NT2/D1 (cell line): ENCODE data around the gene GOPC.
"Not testable (repeated sequence)": the region's sequence is repeated elsewhere in the genome, so short reads cannot be mapped to it uniquely, and the experiment has no call there.

Experiments
- DNase-seq: peaks from one replicate; pipeline ENCODE4 v3.0.0-alpha.2; 2011; ENCODE audit warnings: low read depth, low spot score
- H3K27me3 ChIP-seq: 2 replicates; pipeline ENCODE4 v1.6.0; 2011; ENCODE audit warnings: mild to moderate bottlenecking; ENCODE audit not compliant: insufficient read length, insufficient read depth
- H3K36me3 ChIP-seq: 2 replicates; pipeline ENCODE4 v1.6.1; 2011; ENCODE audit warnings: mild to moderate bottlenecking, low read length, mixed read lengths; ENCODE audit not compliant: insufficient read depth, insufficient read length
- H3K4me1 ChIP-seq: 2 replicates; pipeline ENCODE4 v1.5.1; 2011; ENCODE audit not compliant: insufficient read depth, insufficient read length
- H3K4me3 ChIP-seq: 2 replicates; pipeline ENCODE4 v1.5.1; 2011; ENCODE audit warnings: low read depth; ENCODE audit not compliant: insufficient read length
- H3K9ac ChIP-seq: 2 replicates; pipeline ENCODE4 v1.6.0; 2011; ENCODE audit warnings: low read depth; ENCODE audit not compliant: insufficient read length
- H3K9me3 ChIP-seq: 2 replicates; pipeline ENCODE4 v1.5.1; 2011; ENCODE audit warnings: mild to moderate bottlenecking, low read length; ENCODE audit not compliant: insufficient read depth
- SUZ12 ChIP-seq: IDR thresholded peaks from 2 replicates; pipeline ENCODE4 v1.6.1; 2011; ENCODE audit not compliant: insufficient read length, insufficient read depth; ENCODE audit errors: extremely low read depth
- YY1 ChIP-seq: IDR thresholded peaks from 2 replicates; pipeline ENCODE4 v1.6.1; 2011; ENCODE audit not compliant: insufficient read length, insufficient read depth
- ZNF274 ChIP-seq: IDR thresholded peaks from 2 replicates; pipeline ENCODE4 v1.6.1; 2011; ENCODE audit warnings: mild to moderate bottlenecking, low read depth, low read length

Gene GOPC

GRCh38 chr6:117602151-117602898 lies at the start of gene GOPC:
GOPC (minus strand) TSS chr6:117602511; CDS start chr6:117602288, 223 bp downstream.
- DNase-seq, result peak; percentile 89
- TF ChIP-seq ZNF274 (no peak), YY1 (peak; percentile 89), SUZ12 (no peak)
- H3K27me3 ChIP-seq, result no peaks in the 10 kb centered on the region

DNA sequence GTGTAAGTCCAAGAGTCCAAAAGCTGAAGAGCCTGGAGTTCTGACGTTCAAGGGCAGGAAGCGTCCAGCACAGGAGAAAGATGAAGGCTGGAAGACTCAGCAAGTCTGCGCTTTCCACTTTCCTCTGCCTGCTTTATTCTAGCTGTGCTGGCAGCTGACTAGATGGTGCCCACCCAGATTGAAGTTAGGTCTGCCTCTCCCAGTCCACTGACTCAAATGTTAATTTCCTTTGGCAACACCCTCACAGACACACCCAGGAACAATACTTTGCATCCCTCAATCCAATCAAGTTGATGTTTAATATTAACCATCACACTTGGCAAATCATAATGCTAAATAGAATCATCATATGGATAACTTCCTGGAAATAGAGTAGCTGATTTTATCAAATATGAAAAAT lies 49.7 kb upstream of the GOPC start:
- not testable (repeated sequence) for H3K27me3 ChIP-seq, H3K36me3 ChIP-seq, H3K9ac ChIP-seq, H3K9me3 ChIP-seq, H3K4me1 ChIP-seq, DNase-seq, H3K4me3 ChIP-seq

More at GRCh38 chr6:117602151-117602898, at the start of gene GOPC:
- no peaks in the 10 kb centered on the region; the same call in none of the 2 replicates for H3K9me3 ChIP-seq
- peak within 1 kb of the TSS; percentile 95 for H3K4me3 ChIP-seq
- H3K4me1 ChIP-seq, result no peaks in the 10 kb centered on the region
- peak within 1 kb of the TSS; percentile 96 for H3K9ac ChIP-seq
- peaks cover 21% of the 10 kb centered on the region for H3K36me3 ChIP-seq

DNA sequence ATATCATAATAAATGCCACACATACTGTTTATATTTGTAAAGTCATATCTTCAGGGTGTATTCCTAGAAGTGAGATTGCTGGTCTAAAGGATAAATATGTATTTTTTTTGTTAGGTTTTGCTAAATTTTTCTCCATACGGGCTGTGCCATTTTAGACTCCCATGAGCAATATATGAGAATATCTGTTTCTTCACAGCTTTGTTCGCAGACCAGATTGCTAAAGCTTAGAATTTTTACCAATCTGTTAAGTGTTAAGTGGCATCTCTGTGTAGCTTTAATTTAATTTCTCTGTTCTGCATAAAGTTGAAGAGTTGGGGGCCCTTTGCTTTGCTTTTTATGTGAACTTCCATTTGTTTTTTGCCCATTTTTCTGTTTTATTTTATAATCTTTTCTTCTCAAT lies 40.7 kb upstream of the GOPC start:
- no peaks in the 10 kb centered on the region for H3K4me1 ChIP-seq
- no peaks in the 10 kb centered on the region for H3K27me3 ChIP-seq
- no peak overlapping the region for H3K9ac ChIP-seq
- no peak for DNase-seq
- no peak overlapping the region for H3K4me3 ChIP-seq
- H3K36me3 ChIP-seq, result peaks cover 5% of the 10 kb centered on the region
- TF ChIP-seq SUZ12 (no peak), YY1 (no peak), ZNF274 (no peak)
- H3K9me3 ChIP-seq, result no peaks in the 10 kb centered on the region

DNA sequence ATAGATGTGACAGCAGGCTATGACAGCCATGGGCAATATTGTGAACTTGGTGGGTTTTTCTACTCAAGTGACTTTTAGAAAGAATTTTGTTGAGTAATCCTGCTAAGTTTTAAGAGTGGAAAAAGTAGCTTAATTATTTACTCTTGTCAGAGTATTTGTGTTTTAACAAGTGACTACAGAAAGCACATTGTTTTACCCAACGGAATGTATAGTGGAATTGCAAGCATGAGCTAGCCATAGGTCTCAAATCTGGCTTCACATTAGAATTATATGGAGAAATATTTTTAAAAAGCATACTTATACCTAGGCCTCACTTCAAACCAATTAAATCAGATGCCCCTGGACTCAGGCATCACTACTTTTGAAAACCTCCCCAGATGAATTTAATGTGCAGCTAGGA lies 35.5 kb upstream of the GOPC start:
- Histone ChIP-seq H3K9me3 (no peaks in the 10 kb centered on the region), H3K9ac (no peak overlapping the region), H3K4me1 (no peaks in the 10 kb centered on the region), H3K36me3 (no peaks in the 10 kb centered on the region), H3K4me3 (no peak overlapping the region), H3K27me3 (no peaks in the 10 kb centered on the region)
- TF ChIP-seq ZNF274, result no peak
- no peak for DNase-seq

- Histone ChIP-seq H3K36me3 (no peaks in the 10 kb centered on the region), H3K9me3 (peaks cover 50% of the 10 kb centered on the region), H3K4me3 (no peak overlapping the region), H3K27me3 (no peaks in the 10 kb centered on the region), H3K4me1 (no peaks in the 10 kb centered on the region), H3K9ac (no peak overlapping the region)
- no peak for TF ChIP-seq YY1
- no peak for TF ChIP-seq SUZ12
- no peak for TF ChIP-seq ZNF274
- no peak for DNase-seq
Measured at GRCh38 chr6:117629119-117629660, 26.9 kb upstream of the GOPC start.

DNA sequence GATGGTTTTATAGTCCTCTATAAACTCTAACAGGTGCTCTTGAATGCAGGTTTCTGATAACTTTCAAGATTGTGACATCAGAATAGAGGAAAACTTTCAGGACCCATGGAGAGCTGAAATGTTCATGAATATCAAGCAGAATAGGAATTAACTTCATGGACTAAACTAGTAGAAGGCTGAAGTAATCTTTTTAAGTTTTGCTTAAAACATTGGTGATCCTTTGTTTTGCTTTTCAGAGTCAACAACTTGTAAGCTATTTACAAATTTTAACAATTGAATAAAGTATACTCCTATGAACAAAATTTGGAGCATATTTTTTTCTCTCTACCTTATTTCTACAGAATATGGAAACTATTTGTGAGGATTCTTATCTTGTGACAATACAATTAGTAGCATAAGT lies 25.2 kb upstream of the GOPC start:
- H3K9ac ChIP-seq, result no peak overlapping the region
- peaks cover 66% of the 10 kb centered on the region for H3K9me3 ChIP-seq
- TF ChIP-seq YY1 (no peak), SUZ12 (no peak)

GRCh38 chr6:117624869-117625481 lies 22.7 kb upstream of the GOPC start:
- no peak for DNase-seq
- Histone ChIP-seq H3K4me3 (no peak overlapping the region), H3K36me3 (no peaks in the 10 kb centered on the region), H3K4me1 (no peaks in the 10 kb centered on the region), H3K9me3 (peaks cover 68% of the 10 kb centered on the region), H3K27me3 (no peaks in the 10 kb centered on the region), H3K9ac (no peak overlapping the region)
- TF ChIP-seq SUZ12 (no peak), YY1 (no peak), ZNF274 (no peak)

More for the DNA sequence above, 25.2 kb upstream of the GOPC start:
- Histone ChIP-seq H3K36me3 (no peaks in the 10 kb centered on the region), H3K4me3 (no peak overlapping the region), H3K27me3 (no peaks in the 10 kb centered on the region), H3K4me1 (no peaks in the 10 kb centered on the region)
- DNase-seq, result no peak
